HG02610 (cell line): ENCODE data around the gene CCDC6.
A peak's percentile ranks its signal among the peaks of the same experiment; 100 is the strongest.
"Not testable (repeated sequence)": the region's sequence is repeated elsewhere in the genome, so short reads cannot be mapped to it uniquely, and the experiment has no call there.

ENCODE experiments used
- ATAC-seq: cut with Tn5 transposase; IDR thresholded peaks from one replicate; pipeline ENCODE4 v1.9.1; 2021; ENCODE audit warnings: mild to moderate bottlenecking, moderate library complexity; ENCODE audit not compliant: unreplicated experiment

CCDC6 gene

GRCh38 chr10:59906417-59907202 is at the start of gene CCDC6:
Gene CCDC6 (minus strand): TSS chr10:59906556. CDS start chr10:59906424, 132 bp downstream.
- peak; percentile 81 for ATAC-seq

GRCh38 chr10:59954296-59954695 is 47.9 kb upstream of the CCDC6 start:
- ATAC-seq: no peak

GRCh38 chr10:59953711-59954110 is 47.4 kb upstream of the CCDC6 start:
- not testable (repeated sequence) for ATAC-seq

- no peak for ATAC-seq
These were observed 43.7 kb upstream of the CCDC6 start for GRCh38 chr10:59950105-59950504.

- ATAC-seq: no peak
These were observed 43.3 kb upstream of the CCDC6 start for GRCh38 chr10:59949608-59950007.

- ATAC-seq: no peak
These were observed 39.6 kb upstream of the CCDC6 start for GRCh38 chr10:59945991-59946390.

- no peak for ATAC-seq
These were observed 39.2 kb upstream of the CCDC6 start for GRCh38 chr10:59945590-59945989.

- ATAC-seq: no peak
These were observed 38.1 kb upstream of the CCDC6 start for GRCh38 chr10:59944339-59944935.

GRCh38 chr10:59942556-59942955 is 36.2 kb upstream of the CCDC6 start:
- ATAC-seq: no peak

GRCh38 chr10:59937720-59938119 is 31.4 kb upstream of the CCDC6 start:
- no peak for ATAC-seq

GRCh38 chr10:59934701-59935100 is 28.3 kb upstream of the CCDC6 start:
- ATAC-seq: no peak

- ATAC-seq: not testable (repeated sequence)
These were observed 24.6 kb upstream of the CCDC6 start for GRCh38 chr10:59930788-59931521.

- no peak for ATAC-seq
These were observed 19.7 kb upstream of the CCDC6 start for GRCh38 chr10:59926086-59926485.

- ATAC-seq: no peak
These were observed 16.6 kb upstream of the CCDC6 start for GRCh38 chr10:59922907-59923306.

- no peak for ATAC-seq
These were observed 11.6 kb upstream of the CCDC6 start for GRCh38 chr10:59917922-59918321.

- no peak for ATAC-seq
These were observed 7.3 kb upstream of the CCDC6 start for GRCh38 chr10:59913547-59914237.

- ATAC-seq: no peak
These were observed 4.5 kb upstream of the CCDC6 start for GRCh38 chr10:59910867-59911266.

- no peak for ATAC-seq
These were observed 3.5 kb upstream of the CCDC6 start for GRCh38 chr10:59909815-59910214.

- no peak for ATAC-seq
These were observed 2.4 kb upstream of the CCDC6 start for GRCh38 chr10:59908808-59909143.

GRCh38 chr10:59907918-59908807 is 1.8 kb upstream of the CCDC6 start:
- ATAC-seq: peak; percentile 27
